HG03045 (cell line): ENCODE data around the gene ATRNL1.

ENCODE experiments used
- ATAC-seq: cut with Tn5 transposase; IDR thresholded peaks from one replicate; pipeline ENCODE4 v1.9.1; 2021; ENCODE audit warnings: mild to moderate bottlenecking, moderate library complexity; ENCODE audit not compliant: unreplicated experiment

Gene ATRNL1

DNA sequence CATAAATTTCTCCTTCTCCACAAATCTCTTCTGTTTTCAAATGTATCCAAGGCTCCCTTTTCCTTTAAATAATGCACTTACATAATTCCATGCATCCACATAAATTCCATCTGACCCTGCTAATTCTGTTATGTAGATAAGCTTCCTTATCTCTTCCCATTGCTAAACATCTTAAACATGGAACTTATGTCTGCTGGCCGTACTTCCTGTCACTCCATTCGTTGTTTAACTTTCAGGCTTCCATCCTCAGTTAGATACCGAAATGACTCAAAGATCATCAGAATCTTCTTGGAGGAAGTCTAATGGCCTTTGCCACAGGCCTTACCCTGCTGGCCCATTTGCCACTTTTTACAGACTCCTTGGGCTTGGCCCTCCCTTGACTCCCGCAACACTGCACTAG lies 848.9 kb downstream of the ATRNL1 start:
- ATAC-seq, result no peak

GRCh38 chr10:115944538-115944937 lies 851.4 kb downstream of the ATRNL1 start:
- ATAC-seq, result no peak

DNA sequence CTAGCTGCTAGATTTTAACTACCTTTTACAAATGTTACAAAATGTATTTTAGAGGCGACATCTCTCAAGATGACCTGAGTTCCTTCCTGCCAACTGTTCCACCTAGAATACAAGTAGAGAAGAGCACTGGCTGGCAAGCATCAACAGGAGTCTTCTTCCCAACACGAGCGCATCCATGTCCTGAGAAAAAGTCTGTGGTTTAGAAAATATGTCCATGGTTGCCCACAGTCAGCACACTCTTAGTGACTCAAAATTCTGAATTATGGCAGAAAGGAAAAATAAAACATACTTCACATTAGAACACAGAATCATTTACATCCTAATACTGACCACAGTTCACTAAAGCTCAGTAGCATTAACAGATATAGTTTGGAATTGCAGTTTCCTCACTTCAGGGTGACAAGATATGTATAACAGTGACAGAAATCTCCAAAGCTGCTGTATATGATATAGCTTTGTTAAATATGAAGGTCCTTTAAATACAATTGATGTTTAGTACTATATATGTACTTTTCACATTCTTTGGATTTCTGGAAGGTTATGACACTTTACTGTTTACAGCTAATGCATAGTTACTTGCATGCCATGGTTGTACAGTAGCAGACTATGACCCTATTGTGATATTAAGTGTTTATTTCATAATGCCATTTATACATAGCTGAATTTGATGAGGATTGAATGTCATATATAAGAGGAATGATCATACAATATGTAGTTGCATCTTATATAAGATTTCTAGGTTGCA lies 852.7 kb downstream of the ATRNL1 start:
- ATAC-seq, result no peak

- ATAC-seq, result no peak
Measured at GRCh38 chr10:115947104-115947503, 853.9 kb downstream of the ATRNL1 start.

GRCh38 chr10:115948465-115948864 lies 855.3 kb downstream of the ATRNL1 start:
- ATAC-seq, result no peak

GRCh38 chr10:115949282-115949844 lies 856.2 kb downstream of the ATRNL1 start:
- no peak for ATAC-seq

GRCh38 chr10:115950320-115950719 lies 857.2 kb downstream of the ATRNL1 start:
- ATAC-seq, result no peak

DNA sequence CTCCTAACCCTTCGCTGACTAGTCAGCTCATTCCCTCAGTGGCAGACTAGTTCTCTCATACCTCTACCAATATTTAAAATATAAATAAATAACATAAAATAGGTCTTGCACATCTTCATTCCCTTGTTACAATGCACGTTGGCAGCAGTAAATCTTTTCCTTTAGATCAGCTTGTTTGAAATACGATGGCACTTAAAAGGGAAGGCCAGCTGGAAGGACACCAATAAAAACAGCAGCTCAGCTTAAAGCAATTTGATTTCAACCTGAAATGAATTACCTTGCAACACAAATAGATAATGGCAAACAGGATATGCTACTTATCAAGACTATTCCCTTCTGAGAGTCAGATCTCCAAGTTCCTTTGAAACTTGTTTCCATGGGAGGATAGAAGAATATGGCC lies 858.1 kb downstream of the ATRNL1 start:
- no peak for ATAC-seq

GRCh38 chr10:115953281-115953680 lies 860.1 kb downstream of the ATRNL1 start:
- ATAC-seq, result no peak

- ATAC-seq, result no peak
Measured at GRCh38 chr10:115953968-115954367, 860.8 kb downstream of the ATRNL1 start.

DNA sequence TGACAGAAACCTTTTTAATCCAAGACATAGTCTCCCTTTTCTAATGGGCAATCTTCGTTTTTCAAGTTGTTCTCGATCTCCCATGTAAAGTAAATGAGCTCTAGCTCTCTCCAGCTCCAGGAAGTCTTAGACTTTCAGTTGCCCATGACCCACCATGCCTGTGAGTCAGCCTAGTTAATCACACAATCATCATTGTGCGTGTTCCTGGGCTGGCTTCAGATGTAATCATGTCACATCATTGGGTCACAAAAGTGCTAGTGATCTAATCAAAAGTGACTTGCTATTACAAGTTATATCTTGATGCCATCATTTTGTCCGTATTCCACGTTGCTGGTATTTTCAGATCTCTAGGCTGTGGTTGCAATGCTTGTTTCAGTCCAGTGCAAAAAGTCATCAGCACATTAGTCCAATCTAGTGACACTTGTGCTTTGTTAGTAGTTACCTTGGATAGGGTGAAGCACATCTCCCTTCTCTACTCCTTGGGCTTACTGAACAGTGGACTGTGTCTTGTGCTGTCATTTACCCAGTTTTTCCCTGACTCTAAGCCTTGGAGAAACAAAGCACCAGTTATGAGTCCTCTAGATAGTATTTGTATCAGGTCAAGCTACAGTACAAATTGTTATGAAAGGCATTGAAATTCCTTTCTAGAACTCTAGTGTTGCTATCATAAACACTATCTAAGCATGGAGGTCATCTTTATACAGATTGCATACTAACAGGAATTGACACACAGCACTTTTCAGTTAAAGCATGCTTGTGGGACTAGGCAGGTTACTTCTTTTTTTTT lies 863.3 kb downstream of the ATRNL1 start:
- no peak for ATAC-seq

- no peak for ATAC-seq
Measured at GRCh38 chr10:115957012-115957399, 863.8 kb downstream of the ATRNL1 start.

GRCh38 chr10:115957786-115958442 lies 864.7 kb downstream of the ATRNL1 start:
- no peak for ATAC-seq

- no peak for ATAC-seq
Measured at GRCh38 chr10:115963848-115964247, 870.7 kb downstream of the ATRNL1 start.

GRCh38 chr10:115964827-115965226 lies 871.7 kb downstream of the ATRNL1 start:
- ATAC-seq, result no peak

- no peak for ATAC-seq
Measured at GRCh38 chr10:115965376-115965775, 872.2 kb downstream of the ATRNL1 start.

- ATAC-seq, result no peak
Measured at GRCh38 chr10:115968236-115968635, 875.1 kb downstream of the ATRNL1 start.

DNA sequence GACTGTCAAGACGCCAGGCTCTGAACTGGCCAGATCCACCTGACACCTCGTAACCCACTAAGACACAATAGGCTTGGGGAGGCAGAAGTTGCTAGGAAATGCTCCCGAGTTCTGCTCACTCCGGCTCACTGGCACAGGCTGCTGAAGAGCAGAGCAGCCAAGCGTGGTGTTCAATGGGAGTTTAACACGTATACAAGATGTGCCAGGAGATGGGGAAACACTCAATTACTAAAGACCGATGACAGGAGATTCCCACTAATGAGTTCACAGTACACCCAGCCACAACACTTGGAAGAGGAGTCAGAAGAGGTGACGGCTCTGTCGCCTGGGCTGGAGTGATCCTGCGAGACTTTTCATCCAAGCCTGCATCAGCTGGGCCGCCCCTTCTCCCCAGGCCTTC lies 876.4 kb downstream of the ATRNL1 start:
- ATAC-seq, result no peak

GRCh38 chr10:115971921-115972320 lies 878.8 kb downstream of the ATRNL1 start:
- ATAC-seq, result no peak

DNA sequence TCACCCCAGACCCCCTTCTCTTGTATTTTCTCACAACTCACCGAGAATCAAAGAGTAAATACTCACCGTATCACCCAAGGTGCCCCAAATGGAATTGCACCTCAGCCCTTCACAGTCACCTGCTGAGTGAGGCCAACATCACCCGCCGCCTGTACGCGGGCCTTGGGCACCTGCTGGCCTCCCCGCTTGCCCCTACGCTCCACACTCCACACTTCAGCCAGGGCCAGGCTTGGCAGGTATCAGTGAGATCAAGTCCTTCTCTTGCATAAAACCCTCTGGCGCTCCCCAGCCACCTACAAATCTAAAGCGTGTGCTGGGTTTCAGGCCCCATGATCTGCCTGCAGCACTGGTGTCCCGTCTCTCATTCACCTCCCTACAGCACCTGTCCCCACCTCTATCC lies 879.3 kb downstream of the ATRNL1 start:
- no peak for ATAC-seq

DNA sequence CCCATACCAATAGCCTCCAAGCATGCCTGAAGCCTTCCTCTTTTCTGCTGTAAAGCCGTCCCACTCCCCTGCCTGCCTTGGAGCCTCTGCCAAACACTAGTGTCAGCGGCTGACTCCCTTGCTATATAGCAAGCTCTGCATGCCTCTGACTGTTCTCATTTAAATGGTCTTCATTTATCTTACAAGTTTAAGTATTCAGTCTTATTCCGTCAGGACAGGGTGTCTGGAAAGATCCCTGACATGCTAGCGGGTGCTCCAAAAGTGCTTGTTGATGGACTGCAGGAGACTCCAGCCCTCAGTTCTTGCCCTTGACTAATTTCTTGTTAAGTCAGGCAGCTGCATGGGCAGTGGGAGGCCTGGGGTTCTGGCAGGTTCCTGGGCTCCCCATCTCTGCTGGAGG lies 881.2 kb downstream of the ATRNL1 start:
- ATAC-seq, result no peak
